ENCODE data around the gene TBC1D1. TPM values are rescaled to one million over a fixed set of nuclear protein-coding genes. Genes with fewer than 3 reads are reported as not detected.

The TBC1D1 gene
- polyA plus RNA-seq, 1 donor (not counting 4 experiments of a cell fraction or from before 2014, with no cell fraction given): 32.5 TPM

DNA sequence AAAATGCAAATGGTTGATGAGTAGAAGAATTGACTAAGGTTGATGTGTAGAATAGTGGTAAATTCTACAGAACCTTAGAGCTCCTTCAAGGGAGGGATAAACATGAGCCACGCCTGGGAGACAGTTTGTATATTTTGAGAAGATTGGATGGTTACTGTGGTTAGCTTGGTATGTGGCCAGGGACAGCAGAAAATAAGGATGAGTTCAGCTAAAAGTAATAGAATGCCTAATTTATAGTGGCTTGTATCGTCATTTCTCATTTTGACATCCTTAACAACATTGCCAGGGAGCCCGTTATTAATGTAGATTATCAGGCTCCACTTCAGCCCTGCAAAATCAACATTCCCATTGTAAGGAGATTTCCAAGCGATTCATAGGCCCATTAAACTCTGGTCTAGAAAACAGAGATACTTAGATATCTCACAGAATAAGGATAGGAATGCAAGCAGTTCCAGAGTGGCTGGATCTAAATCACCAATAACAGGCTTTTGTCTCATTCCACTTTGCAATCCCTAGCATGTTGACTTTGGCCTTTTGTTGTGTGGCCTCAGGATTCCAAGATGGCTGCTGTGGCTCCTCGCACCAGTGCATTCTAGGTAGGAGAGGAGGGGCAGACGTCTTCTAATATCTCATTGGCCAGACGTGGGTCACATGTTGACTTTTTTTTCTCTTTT, 62.9 kb downstream of the TBC1D1 start:
- dilution Hi-C loops (cut with MboI; ENCODE audit: extremely low pct_ligation_motif_present, low sequenced_read_pairs): no loop called here
- no peak overlapping the region for H3K4me3 ChIP-seq (ENCODE audit: control insufficient read depth in 2 of 3, extremely low read depth in 1 of 3, insufficient read depth in 2 of 3, low read depth in 1 of 3, low read length in 3 of 3)
- H3K4me2 ChIP-seq (ENCODE audit: control insufficient read depth, extremely low read depth, insufficient read depth, low read depth, low read length): no peak overlapping the region
- no peak for DNase-seq (ENCODE audit: low read depth, low spot score)
- H3K79me2 ChIP-seq (ENCODE audit: control insufficient read depth, insufficient read depth, low read length): no peaks in the 10 kb centered on the region
- no peak for TF ChIP-seq EZH2 (IDR thresholded peaks at IDR 0.05; ENCODE audit: low read length)
- FAIRE-seq: no peak
- H3K9me1 ChIP-seq (ENCODE audit: control insufficient read depth, extremely low read depth, insufficient read depth, low read length): no peaks in the 10 kb centered on the region
- H4K20me1 ChIP-seq (ENCODE audit: control insufficient read depth, extremely low read depth, insufficient read depth, low read length): no peaks in the 10 kb centered on the region
- H3K4me1 ChIP-seq (ENCODE audit: control insufficient read depth, extremely low read depth, insufficient read depth, low read length): no peaks in the 10 kb centered on the region
- H3K9me3 ChIP-seq (ENCODE audit: control insufficient read depth, low read depth, low read length): no peaks in the 10 kb centered on the region
- H2AFZ ChIP-seq (ENCODE audit: control insufficient read depth, low read length): no peak overlapping the region
- no peaks in the 10 kb centered on the region for H3K36me3 ChIP-seq (ENCODE audit: control insufficient read depth in 2 of 2, extremely low read depth in 1 of 2, insufficient read depth in 2 of 2, low read length in 2 of 2)
- H3K9ac ChIP-seq (ENCODE audit: control insufficient read depth, extremely low read depth, insufficient read depth, low read length): no peak overlapping the region
- H3K27me3 ChIP-seq (ENCODE audit: control insufficient read depth, extremely low read depth, insufficient read depth, low read length): no peaks in the 10 kb centered on the region
- H3K27ac ChIP-seq (ENCODE audit: control insufficient read depth, insufficient read depth, low read length): no peak overlapping the region

DNA sequence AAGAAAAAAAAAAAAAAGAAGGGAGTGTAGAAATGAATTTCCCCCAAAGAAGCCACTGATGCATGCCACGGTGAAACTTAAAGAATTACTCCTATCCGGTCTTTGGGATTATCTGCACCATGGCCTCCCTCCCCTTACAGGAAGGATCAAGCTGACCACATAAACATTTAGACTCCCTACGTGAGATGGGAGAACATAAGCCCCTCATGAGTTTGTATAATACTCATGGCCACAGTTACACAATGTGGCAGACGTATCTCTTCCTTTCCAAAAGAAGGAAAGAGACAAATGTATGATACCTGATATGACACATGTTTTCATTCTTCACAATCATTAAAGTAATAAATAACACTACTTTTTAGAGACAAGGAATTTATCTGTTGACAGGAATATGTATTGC, 66.1 kb downstream of the TBC1D1 start:
- Histone ChIP-seq H3K4me3 (ENCODE audit: control insufficient read depth in 2 of 3, extremely low read depth in 1 of 3, insufficient read depth in 2 of 3, low read depth in 1 of 3, low read length in 3 of 3) (no peak overlapping the region), H3K27me3 (ENCODE audit: control insufficient read depth, extremely low read depth, insufficient read depth, low read length) (no peaks in the 10 kb centered on the region), H2AFZ (ENCODE audit: control insufficient read depth, low read length) (no peak overlapping the region), H4K20me1 (ENCODE audit: control insufficient read depth, extremely low read depth, insufficient read depth, low read length) (no peaks in the 10 kb centered on the region), H3K27ac (ENCODE audit: control insufficient read depth, insufficient read depth, low read length) (no peak overlapping the region), H3K79me2 (ENCODE audit: control insufficient read depth, insufficient read depth, low read length) (no peaks in the 10 kb centered on the region), H3K9me3 (ENCODE audit: control insufficient read depth, low read depth, low read length) (no peaks in the 10 kb centered on the region), H3K9ac (ENCODE audit: control insufficient read depth, extremely low read depth, insufficient read depth, low read length) (no peak overlapping the region), H3K36me3 (ENCODE audit: control insufficient read depth in 2 of 2, extremely low read depth in 1 of 2, insufficient read depth in 2 of 2, low read length in 2 of 2) (no peaks in the 10 kb centered on the region), H3K4me2 (ENCODE audit: control insufficient read depth, extremely low read depth, insufficient read depth, low read depth, low read length) (no peak overlapping the region), H3K4me1 (ENCODE audit: control insufficient read depth, extremely low read depth, insufficient read depth, low read length) (no peaks in the 10 kb centered on the region), H3K9me1 (ENCODE audit: control insufficient read depth, extremely low read depth, insufficient read depth, low read length) (no peaks in the 10 kb centered on the region)
- TF ChIP-seq, protein P1, sequence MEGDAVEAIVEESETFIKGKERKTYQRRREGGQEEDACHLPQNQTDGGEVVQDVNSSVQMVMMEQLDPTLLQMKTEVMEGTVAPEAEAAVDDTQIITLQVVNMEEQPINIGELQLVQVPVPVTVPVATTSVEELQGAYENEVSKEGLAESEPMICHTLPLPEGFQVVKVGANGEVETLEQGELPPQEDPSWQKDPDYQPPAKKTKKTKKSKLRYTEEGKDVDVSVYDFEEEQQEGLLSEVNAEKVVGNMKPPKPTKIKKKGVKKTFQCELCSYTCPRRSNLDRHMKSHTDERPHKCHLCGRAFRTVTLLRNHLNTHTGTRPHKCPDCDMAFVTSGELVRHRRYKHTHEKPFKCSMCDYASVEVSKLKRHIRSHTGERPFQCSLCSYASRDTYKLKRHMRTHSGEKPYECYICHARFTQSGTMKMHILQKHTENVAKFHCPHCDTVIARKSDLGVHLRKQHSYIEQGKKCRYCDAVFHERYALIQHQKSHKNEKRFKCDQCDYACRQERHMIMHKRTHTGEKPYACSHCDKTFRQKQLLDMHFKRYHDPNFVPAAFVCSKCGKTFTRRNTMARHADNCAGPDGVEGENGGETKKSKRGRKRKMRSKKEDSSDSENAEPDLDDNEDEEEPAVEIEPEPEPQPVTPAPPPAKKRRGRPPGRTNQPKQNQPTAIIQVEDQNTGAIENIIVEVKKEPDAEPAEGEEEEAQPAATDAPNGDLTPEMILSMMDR (optimal IDR thresholded peaks at IDR 0.05 in 1 of 3, IDR thresholded peaks at IDR 0.05 in 1 of 3, conservative IDR thresholded peaks at IDR 0.05 in 1 of 3; ENCODE audit: extremely low read depth in 1 of 3, insufficient read depth in 2 of 3, low read length in 3 of 3): no peak
- TF ChIP-seq EZH2 (IDR thresholded peaks at IDR 0.05; ENCODE audit: low read length): no peak
- no peak for FAIRE-seq
- no peak for DNase-seq (ENCODE audit: low read depth, low spot score)
- dilution Hi-C loops (cut with MboI; ENCODE audit: extremely low pct_ligation_motif_present, low sequenced_read_pairs): no loop called here

DNA sequence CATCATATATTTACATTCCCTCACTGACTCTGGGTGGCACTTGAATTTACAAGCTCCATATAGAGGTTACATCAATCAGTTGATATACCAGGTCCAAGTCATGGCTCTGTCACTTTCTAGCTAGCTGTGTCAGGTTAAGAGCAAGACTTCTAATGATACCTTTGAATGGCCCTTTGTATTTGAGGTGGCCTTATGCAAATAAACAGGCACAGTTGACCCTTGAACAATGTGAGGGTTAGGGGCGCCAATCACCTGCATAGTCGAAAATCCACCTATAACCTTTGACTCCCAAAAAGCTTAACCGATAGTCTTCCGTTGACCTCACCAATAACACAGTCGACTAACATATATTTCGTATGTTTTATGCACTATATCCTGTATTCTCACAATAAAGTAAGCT, 68.0 kb downstream of the TBC1D1 start:
- DNase-seq (ENCODE audit: low read depth, low spot score) (no peak), FAIRE-seq (no peak)
- Histone ChIP-seq H3K4me1 (ENCODE audit: control insufficient read depth, extremely low read depth, insufficient read depth, low read length) (no peaks in the 10 kb centered on the region), H3K27me3 (ENCODE audit: control insufficient read depth, extremely low read depth, insufficient read depth, low read length) (no peaks in the 10 kb centered on the region), H3K27ac (ENCODE audit: control insufficient read depth, insufficient read depth, low read length) (no peak overlapping the region), H3K9me1 (ENCODE audit: control insufficient read depth, extremely low read depth, insufficient read depth, low read length) (no peaks in the 10 kb centered on the region), H3K9ac (ENCODE audit: control insufficient read depth, extremely low read depth, insufficient read depth, low read length) (no peak overlapping the region), H3K9me3 (ENCODE audit: control insufficient read depth, low read depth, low read length) (no peaks in the 10 kb centered on the region), H4K20me1 (ENCODE audit: control insufficient read depth, extremely low read depth, insufficient read depth, low read length) (no peaks in the 10 kb centered on the region), H3K4me2 (ENCODE audit: control insufficient read depth, extremely low read depth, insufficient read depth, low read depth, low read length) (no peak overlapping the region), H2AFZ (ENCODE audit: control insufficient read depth, low read length) (no peak overlapping the region), H3K36me3 (ENCODE audit: control insufficient read depth in 2 of 2, extremely low read depth in 1 of 2, insufficient read depth in 2 of 2, low read length in 2 of 2) (no peaks in the 10 kb centered on the region), H3K79me2 (ENCODE audit: control insufficient read depth, insufficient read depth, low read length) (no peaks in the 10 kb centered on the region), H3K4me3 (ENCODE audit: control insufficient read depth in 2 of 3, extremely low read depth in 1 of 3, insufficient read depth in 2 of 3, low read depth in 1 of 3, low read length in 3 of 3) (no peak overlapping the region)
- TF ChIP-seq EZH2 (IDR thresholded peaks at IDR 0.05; ENCODE audit: low read length): no peak
- TF ChIP-seq, protein P1 (optimal IDR thresholded peaks at IDR 0.05 in 1 of 3, IDR thresholded peaks at IDR 0.05 in 1 of 3, conservative IDR thresholded peaks at IDR 0.05 in 1 of 3; ENCODE audit: extremely low read depth in 1 of 3, insufficient read depth in 2 of 3, low read length in 3 of 3): no peak
- dilution Hi-C loops (cut with MboI; ENCODE audit: extremely low pct_ligation_motif_present, low sequenced_read_pairs): no loop called here

All from keratinocyte (primary cell).